Astrocyte of the cerebellum (primary cell): ENCODE data around the gene THEMIS.

Experiments used
- DNase-seq: peaks from one replicate; pipeline ENCODE4 v3.0.0-alpha.2; 2011; ENCODE audit warnings: low read depth
- H3K4me3 ChIP-seq: 2 replicates; pipeline ENCODE4 v1.5.1; 2011; ENCODE audit warnings: mild to moderate bottlenecking, low read depth, low read length, moderate library complexity
- in situ Hi-C: cut with HindIII; loops from 2 replicates; pipeline ENCODE4 v1.10.0; 2017; ENCODE audit warnings: low sequenced_read_pairs
- TF ChIP-seq, protein P1 (sequence below): IDR thresholded peaks from 2 replicates; pipeline ENCODE4 v1.5.1; 2012; ENCODE audit warnings: low read length, low read depth, moderate library complexity, mild to moderate bottlenecking; ENCODE audit errors: missing control alignments

The THEMIS gene, protein sequence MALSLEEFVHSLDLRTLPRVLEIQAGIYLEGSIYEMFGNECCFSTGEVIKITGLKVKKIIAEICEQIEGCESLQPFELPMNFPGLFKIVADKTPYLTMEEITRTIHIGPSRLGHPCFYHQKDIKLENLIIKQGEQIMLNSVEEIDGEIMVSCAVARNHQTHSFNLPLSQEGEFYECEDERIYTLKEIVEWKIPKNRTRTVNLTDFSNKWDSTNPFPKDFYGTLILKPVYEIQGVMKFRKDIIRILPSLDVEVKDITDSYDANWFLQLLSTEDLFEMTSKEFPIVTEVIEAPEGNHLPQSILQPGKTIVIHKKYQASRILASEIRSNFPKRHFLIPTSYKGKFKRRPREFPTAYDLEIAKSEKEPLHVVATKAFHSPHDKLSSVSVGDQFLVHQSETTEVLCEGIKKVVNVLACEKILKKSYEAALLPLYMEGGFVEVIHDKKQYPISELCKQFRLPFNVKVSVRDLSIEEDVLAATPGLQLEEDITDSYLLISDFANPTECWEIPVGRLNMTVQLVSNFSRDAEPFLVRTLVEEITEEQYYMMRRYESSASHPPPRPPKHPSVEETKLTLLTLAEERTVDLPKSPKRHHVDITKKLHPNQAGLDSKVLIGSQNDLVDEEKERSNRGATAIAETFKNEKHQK

GRCh38 chr6:127900935-127901334, at the start of gene THEMIS:
TSS of gene THEMIS (minus strand) at chr6:127901058. CDS start at chr6:127900932, 126 bp downstream.
- in situ Hi-C loops: no loop called here
- DNase-seq: no peak
- no peak within 1 kb of the TSS for H3K4me3 ChIP-seq
- TF ChIP-seq, protein P1, sequence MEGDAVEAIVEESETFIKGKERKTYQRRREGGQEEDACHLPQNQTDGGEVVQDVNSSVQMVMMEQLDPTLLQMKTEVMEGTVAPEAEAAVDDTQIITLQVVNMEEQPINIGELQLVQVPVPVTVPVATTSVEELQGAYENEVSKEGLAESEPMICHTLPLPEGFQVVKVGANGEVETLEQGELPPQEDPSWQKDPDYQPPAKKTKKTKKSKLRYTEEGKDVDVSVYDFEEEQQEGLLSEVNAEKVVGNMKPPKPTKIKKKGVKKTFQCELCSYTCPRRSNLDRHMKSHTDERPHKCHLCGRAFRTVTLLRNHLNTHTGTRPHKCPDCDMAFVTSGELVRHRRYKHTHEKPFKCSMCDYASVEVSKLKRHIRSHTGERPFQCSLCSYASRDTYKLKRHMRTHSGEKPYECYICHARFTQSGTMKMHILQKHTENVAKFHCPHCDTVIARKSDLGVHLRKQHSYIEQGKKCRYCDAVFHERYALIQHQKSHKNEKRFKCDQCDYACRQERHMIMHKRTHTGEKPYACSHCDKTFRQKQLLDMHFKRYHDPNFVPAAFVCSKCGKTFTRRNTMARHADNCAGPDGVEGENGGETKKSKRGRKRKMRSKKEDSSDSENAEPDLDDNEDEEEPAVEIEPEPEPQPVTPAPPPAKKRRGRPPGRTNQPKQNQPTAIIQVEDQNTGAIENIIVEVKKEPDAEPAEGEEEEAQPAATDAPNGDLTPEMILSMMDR: no peak

DNA sequence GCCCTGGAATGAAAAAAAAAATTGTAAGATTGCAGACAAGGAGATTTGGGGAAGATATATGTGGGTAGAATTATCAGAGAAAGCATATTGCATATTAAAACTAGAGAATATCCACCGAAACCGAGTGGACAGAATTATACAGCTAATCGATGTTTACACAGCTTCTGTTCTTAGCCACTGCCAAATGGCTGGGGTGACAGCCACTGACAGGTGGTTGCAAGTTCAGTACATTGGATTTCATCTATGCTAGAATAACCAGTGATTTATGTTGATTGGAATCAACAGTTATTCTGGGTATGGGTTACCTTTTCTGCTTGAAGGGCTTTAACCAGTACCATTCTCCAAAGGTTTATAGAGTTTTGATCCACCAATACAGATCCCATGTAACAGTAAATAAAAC, 48.4 kb upstream of the THEMIS start:
- TF ChIP-seq, protein P1: no peak
- no peak overlapping the region for H3K4me3 ChIP-seq
- in situ Hi-C loops: no loop called here
- DNase-seq: no peak

DNA sequence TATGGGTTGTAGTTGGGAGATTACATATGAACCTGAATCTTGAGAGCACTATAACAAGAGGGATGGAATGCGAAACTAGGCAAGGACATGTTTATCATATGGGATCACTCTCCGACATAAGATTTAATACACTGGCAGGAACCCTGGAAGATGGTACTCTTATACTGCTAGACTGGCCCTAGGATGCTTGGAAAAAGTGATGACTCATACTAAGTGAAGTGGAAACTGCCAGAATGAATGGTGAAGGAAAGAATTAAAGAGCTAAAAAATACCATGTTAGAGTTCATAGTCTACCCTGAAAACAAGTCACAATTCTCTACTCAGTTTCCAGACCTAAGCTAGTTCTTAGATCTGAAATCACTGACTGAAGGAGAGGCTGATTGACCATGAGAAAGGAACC, 45.5 kb upstream of the THEMIS start:
- in situ Hi-C loops: no loop called here
- no peak overlapping the region for H3K4me3 ChIP-seq
- TF ChIP-seq, protein P1: no peak
- no peak for DNase-seq

DNA sequence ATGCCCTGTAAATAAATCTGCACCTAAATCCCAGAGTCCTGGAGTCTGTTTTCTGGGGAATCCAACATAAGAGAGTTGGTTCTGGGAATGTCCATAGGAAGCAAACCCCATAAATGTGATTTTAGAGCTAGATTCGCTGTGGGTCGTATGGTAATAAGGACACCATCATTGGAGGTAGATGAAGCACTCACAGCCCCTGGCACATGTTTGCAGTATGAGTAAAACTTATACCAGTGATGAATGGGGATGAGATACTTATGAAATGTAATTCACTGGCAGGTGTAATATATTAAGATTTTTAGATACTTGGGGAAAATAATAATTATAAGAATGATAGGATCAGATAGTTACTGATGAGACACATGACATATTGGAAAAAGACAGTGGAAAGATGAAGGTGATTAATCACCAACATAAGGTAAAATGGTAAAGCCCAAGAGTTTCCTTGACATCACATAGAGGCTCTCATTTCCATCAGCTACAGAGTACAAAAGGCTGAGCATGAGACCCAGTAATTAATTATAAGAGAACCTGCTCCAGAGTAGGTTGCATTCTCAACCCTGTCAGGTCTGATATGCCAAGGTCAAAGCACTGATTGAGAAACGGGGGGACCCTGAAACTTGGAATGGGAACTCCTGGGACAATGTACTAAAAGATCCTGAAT, 44.7 kb upstream of the THEMIS start:
- DNase-seq: no peak
- H3K4me3 ChIP-seq: no peak overlapping the region
- TF ChIP-seq, protein P1: no peak
- in situ Hi-C loops: no loop called here

GRCh38 chr6:127941228-127941627, 40.4 kb upstream of the THEMIS start:
- in situ Hi-C loops: no loop called here

More at GRCh38 chr6:127941228-127941627, 40.4 kb upstream of the THEMIS start:
- DNase-seq: no peak
- TF ChIP-seq, protein P1: no peak
- no peak overlapping the region for H3K4me3 ChIP-seq
